DMS153 treated with DMSO at 0.1 percent for 48 hours (cell line): ENCODE measurements around the gene SULF2.

Experiments used
- DNase-seq: peaks from one replicate; lab custom pipeline; 2025; ENCODE audit not compliant: unreplicated experiment; lab: John Stamatoyannopoulos, UW

Gene SULF2

DNA sequence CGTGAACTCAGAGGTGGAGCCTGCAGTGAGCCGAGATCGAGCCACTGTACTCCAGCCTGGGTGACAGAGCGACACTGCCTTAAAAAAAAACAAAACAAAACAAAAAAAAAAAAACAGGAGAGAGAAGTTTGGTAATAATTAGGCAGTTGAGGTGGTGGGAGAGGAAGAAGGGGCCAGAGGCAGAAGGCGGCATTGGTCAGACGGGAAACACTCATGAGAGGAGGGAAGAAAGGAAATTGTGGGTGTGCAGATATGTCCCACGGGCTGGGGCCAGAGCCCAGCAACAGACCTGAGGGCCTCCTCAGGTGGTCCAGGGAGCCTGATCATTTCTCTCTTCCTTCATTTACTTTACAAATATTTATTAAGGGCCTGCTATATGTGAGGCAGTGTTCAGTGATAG is 20.0 kb downstream of the SULF2 start:
- DNase-seq: no peak

GRCh38 chr20:47764154-47764733 is 21.0 kb downstream of the SULF2 start:
- no peak for DNase-seq

GRCh38 chr20:47762699-47763268 is 22.5 kb downstream of the SULF2 start:
- no peak for DNase-seq

DNA sequence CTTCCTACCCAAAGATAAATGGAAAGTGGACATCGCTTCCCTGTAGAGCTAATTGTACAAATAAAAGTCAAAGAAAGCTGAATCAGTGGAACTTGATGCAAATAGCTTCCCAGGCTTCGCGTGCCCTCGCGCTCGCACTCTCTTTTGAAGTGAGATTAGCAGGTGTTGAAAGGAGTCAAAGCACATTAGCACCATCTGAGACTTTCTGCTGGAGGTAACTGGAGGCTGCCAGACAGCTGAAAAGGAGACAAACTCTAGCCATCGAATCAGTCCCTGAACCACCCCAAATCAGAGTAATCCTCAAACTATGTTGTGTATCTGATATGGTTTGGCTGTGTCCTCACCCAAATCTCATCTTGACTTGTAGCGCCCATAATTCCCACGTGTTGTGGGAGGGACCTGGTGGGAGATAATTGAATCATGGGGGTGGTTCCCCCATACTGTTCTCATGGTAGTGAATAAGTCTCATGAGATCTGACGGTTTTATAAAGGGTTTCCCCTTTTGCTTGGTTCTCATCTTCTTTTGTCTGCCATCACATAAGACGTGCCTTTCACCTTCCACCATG is 23.7 kb downstream of the SULF2 start:
- DNase-seq: no peak

DNA sequence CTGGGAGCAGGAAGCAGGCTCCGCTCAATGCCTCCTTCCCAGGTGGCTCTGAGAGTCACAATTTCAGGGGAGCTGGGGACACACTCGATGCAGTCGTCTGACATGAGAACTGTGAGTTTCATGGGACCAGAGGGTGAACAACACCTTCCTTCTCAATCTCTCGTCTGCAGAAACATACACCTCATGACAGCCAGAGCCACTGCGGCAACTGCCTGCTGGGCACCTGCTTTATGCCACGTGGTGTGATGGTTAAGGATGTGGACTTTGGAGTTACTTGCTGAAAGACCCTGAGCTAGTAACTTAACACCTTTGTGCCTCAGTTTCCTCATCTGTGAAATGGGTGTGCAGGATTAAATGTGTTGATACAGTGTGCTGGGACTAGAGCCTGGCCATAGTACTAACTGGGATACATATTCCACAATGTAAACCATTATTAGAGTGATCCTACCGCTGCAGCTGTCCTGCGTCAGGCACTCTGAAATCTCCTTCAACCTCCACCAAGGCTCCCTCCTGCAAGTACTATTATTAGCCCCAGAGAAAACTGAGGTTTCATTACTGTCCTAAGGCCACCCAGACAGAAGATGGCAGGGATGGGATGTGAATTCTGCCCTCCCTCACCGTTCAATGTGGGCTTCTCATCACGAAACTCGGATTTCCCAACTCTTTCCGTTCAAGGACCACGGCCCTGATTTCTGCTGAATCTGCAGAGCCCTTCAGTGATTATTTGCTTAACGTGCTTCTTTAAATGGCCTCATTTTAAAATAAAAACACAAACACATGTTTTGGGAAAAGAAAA is 24.4 kb downstream of the SULF2 start:
- DNase-seq: no peak

DNA sequence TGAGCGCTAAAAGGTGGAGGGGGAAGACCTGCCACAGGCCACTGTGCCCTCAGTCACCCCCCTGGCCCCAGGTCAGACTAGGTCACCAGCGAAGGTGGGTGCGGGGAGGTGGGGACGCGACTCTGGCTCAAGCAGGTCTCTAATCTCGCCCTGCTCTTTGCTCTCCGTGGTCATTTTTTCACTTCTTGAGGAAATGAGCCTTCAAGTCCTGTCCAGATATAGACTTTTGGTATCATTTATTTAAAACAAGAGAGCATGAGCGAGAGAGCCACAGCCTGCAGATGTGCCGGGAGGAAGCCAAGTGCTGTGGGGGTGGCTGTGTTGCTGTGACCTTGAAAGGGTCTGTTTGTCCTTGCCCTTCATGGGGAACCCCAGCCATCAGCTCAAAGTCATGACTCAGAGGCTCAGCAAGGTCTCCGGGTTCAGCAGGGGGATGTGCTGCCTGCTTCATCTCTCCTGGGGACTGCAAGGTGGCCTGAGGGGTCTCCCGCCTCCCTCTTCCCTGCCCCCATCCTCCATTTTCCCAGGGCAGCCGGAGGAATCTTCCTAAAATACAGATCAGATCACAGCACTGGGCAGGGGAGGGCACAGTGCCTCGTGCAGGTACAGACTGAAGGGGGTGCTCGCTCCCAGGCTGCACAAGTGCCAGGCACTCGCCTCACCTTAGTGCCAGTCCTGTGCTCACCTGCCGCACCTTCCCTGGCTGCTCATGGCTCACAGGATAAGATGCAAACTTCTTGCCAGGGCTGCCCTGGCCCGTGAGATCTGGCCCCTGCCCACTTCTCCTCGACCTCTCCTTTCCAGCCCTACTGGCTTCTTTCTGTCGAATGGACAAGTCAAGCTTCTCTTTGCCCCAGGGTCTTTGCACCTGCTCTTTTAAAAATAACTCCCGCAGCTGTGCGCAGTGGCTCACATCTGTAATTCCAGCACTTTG is 26.5 kb downstream of the SULF2 start:
- no peak for DNase-seq

DNA sequence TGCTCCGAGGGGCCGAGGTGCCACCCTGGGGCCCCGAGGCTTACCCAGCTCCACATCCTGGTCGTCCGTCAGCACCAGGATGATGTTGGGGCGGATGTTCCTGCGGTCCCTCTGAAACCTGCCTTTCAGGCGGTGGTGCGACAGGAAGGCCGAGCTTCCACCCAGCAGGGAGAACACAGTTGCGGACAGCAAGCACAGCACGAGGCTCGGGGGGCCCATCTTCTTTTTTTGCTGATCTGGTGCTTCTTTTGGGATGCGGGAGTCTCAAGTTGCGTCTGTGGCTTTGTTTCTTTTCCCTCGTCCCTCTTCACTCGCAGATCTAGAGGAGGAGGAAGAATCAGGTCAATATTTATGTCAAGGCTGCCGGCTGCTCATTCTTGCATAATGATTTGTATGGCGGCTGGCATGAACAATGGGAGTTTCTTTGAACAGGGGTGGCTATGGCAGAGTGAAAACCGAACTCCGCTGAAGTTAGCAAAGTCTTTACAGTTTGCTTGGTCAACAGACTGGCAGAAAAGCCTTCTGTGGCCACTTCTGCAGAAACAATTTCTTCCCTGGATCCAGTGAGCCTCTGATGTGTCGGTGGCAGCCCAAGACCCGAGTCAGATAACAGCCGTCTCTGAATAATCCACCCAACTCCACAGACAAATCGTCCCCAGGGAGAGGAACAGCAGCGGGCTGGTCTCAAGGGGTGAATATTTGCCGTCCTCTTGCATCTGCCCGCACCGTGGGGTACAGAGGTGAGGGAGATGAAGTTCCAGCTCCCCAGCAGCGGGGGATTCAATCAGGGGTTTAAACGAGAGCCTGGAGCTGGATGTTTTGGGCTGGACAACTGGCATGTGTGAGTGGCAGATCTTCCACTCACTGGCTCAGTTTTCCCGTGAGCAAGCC is 27.9 kb downstream of the SULF2 start:
- DNase-seq: no peak

DNA sequence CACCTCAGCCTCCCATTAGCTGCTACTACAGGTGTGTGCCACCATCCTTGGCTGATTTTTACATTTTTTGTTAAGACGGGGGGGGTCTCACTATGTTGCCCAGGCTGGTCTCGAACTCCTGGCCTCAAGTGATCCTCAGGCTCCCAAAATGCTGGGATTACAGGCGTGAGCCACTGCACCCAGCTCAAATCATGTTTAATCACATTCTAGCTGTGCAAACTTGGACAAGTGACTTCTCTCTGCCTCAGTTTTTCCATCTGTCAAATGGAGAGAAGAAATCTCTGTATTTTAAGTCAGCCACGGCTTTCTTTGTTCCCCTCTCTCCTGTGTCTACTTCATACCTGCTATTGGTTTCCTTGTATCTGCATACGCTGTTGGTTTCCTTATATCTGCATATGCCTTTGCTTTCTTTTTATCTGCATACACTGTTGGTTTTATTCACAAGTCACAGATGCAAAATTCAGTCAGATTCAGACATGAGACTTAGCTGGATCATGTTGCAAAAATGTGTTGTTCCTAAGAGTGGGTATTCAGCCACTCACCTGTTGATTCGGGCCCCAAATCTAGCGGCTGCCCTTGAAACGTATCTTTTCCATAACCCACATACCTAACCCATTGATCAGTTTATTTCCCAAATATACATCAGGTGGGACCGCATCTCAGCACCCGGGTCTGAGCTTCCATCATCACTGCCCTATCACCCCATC is 30.2 kb downstream of the SULF2 start:
- no peak for DNase-seq

DNA sequence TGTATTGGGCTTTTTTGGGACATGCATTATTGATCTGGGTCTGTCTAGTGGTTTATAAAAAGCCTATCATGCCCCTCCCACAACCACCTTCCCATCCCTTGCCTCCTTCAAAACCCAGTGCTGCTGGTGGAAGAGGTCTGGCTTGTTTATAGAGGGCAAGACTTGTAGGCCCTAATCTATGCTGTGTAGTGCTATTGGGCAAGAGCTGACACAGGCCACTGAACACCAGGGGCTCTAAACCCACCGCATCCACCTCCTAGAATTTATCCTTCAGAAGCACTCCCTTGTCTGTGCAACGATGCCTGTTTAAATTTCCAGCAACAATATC is 30.9 kb downstream of the SULF2 start:
- no peak for DNase-seq

DNA sequence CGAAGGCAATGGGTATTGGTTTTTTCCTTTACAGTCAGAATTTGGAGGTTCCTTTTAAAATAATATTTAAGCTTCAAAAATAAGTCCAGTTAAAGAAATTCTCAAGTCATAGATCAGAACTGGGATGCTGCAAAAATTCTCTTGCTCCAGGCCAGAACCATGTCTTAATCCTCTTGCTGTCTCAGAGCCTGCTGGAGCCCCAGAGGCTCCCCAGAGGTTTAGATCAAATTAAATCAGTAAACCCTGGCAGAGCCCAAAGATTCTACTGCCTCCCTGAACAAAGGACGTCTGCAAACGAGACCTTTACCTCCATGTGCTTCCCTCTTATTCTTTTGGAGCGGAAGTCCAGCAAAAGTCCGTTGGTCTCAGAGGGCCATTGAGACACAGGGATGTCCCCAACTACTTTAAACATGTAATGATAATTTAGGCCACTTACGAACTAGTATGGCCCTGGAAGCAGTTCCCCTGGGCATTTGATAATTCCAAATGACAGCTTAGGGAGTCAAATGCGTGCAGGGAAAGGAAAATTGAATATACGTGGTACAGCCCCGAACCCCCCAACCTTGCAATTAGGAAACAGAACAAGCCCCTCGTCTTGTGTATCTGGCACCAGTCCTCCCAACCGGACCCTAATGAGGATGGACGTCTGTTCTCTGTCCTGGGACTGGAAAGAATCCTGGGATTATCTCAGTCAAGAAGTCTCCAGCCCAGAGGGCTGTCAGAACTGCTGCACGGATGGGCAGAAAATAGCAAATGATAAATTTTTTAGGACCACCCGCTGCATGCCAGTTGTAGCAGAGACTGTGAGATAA is 31.5 kb downstream of the SULF2 start:
- no peak for DNase-seq

- no peak for DNase-seq
These were observed 33.8 kb downstream of the SULF2 start for GRCh38 chr20:47751449-47751848.

DNA sequence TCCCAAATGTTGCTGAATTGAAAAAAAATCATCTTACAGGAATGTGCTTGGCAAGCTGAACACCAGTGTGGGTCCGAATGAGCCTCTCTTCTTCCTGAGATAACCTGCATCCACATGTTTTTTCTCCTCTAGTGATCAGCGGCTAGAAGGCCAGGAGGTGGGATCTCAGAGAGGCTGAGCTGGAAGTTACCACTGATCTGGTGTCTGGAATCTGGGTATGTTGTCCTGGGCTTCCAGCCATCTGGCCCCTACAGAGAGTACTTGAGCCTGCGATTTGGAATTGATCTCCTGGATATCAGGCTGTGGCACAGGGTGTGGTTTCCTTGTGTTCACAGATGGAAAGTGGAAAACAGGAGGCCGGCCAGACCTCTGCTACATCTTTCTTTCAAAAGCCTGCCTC is 35.9 kb downstream of the SULF2 start:
- DNase-seq: no peak

DNA sequence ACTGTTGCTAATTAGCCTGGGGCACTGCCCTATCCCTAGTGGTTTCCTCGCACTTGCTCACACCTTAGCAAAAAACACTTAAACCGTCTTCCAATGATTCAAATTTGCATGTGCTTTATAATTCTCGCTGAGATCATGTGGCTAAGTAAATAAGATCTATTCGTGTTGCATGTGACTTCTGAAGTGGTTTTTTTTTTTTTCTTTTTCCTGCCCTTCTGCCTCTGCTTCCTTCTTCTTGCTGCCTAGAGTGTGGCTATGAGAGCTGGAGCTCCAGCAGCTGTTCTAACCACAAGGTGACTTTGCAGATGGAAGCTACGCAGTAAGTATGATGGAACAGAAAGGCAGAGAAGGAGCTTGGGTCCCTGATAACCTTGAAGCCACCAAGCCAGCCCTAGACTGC is 36.5 kb downstream of the SULF2 start:
- no peak for DNase-seq

GRCh38 chr20:47748069-47748468 is 37.2 kb downstream of the SULF2 start:
- no peak for DNase-seq

GRCh38 chr20:47747669-47748031 is 37.6 kb downstream of the SULF2 start:
- DNase-seq: no peak

DNA sequence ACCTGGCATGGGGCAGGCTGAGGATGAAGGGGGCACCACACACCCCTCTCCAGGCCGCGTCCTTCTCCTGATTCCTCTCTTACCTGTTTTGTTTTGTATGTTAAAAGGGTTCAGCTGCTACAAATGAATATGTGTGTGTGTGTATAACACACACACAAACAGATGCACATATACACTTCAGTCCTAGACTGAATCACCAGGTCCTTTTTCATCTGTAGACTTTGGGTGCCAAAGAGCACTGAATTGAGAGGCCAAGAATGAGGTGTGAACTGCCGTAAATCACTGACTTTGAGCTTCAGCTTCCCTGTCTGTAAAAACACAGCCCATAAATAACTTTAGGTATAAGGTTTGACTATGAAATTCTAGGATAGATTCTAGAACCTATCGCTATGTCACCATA is 40.5 kb downstream of the SULF2 start:
- no peak for DNase-seq

DNA sequence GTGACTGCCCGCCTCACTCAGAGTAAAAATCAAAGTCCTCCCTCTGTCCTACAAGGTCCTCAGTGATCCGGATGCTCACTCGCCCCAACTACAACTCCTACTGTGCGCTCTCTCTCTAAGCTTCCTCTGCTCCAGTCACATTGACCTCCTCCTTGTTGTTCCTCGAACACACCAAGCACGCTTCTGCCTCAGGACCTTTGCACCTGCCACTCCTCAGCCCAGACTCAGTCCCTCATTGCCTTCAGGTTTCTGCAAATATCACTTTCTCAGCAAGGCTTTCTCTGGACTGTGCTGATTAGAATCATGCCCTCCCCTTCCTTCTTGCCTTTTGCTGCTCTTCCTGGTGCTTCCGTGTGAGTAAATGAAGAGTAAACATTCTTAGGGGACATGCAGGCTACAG is 41.6 kb downstream of the SULF2 start:
- DNase-seq: no peak

DNA sequence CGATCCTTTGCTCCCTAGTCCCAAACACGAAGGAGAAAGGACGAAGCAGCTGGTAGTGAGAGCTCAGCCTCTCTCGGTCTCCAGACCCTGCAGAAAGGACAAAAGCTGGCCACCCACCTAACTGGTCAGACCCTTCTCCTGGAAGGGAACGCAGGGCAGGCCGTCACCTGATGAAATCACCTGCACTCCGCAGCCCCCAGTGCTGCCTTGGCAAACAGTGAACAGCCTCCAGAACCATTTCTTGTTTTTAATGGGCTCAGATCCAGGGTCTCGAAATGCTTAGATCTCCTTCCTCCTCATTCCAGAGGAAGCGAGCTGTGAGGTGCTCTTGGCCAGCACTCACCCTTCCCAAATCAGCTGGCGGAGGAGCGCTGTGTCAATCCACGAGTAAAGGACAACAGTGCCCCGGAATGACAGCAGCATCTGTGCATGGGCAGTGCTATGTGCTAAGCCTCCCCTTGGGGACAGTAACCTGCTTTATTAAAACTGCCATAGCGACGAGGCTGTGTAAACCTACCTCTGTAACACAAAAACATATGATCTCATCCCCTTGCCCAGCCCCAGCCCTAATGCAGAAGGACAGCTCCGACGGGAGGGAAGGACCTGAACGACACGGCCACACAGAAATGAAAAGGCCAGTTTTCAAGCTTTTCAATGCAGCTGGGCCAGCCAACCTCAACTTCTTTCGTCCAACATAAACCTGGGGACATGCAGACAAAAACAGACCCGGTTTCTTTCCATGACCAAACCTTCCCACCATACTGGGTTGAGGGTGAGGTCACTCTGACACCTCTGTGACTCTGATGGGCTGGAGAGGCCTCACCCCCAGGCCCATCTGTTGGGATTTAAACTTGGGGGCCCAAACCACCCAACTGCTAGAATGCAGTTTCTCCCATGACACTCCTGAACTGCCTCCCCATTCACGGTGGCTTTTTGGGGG is 43.3 kb downstream of the SULF2 start:
- peak; percentile 26 for DNase-seq
